Measurements from ENCODE around the gene COL18A1.

The COL18A1 gene

DNA sequence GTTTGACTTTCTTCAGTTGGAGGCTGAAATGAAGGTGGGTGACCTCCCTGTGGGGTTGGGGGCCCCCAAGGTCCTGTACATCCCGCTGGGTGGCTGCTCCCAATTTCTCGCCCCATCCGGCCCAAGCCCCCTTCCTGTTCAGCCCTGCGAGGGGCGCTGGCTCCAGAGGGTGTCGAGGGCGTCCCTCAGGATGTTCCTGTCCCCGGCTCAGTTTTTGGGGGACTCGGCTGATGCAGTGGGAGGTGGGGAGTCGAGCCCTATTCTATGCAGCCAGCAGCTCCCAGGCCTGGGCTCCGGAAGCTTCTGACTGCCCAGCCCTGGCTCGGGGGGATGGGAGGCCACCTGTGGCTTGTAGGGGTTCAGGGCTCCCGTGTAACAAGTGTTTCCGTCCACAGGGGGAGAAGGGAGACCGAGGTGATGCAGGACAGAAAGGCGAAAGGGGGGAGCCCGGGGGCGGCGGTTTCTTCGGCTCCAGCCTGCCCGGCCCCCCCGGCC is 99.1 kb downstream of the COL18A1 start:
- DNase-seq (ENCODE audit: low read depth in 2 of 2, low spot score in 1 of 2) = no peak

DNA sequence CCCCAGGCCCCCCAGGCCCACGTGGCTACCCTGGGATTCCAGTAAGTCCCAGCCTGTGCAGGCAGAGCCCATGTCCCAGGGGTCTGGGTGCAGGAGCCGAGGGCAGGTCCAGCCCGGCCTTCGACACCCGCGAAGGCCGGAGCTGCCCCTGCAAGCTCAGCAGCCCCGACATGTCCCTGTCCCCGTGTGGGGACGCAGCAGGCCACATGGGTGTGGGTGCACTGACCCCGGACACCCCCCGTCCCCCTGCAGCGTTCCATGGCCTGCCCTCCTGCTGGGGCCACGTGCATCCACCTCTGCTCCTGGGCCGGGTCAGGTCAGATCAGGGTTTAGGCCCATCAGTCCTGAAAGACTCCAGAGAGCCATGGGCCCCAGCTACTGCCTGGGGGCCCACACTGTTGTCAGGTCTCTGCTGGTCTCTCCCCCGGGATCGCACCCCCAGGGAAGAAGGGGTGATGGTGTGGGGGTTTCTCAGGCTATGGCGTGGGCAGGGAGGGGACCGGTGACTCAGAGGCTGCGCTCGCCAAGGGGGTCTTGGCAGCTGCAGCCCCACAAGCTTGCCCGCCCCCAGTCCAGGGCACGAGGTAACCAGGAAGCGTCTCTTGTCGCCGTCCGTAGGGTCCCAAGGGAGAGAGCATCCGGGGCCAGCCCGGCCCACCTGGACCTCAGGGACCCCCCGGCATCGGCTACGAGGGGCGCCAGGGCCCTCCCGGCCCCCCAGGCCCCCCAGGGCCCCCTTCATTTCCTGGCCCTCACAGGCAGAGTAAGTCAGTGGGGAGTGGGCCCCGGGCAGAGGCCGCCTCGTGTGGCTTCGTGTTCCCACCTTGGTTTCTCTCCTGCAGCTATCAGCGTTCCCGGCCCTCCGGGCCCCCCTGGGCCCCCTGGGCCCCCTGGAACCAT is 99.8 kb downstream of the COL18A1 start:
- DNase-seq (ENCODE audit: low read depth in 2 of 2, low spot score in 1 of 2) = no peak

DNA sequence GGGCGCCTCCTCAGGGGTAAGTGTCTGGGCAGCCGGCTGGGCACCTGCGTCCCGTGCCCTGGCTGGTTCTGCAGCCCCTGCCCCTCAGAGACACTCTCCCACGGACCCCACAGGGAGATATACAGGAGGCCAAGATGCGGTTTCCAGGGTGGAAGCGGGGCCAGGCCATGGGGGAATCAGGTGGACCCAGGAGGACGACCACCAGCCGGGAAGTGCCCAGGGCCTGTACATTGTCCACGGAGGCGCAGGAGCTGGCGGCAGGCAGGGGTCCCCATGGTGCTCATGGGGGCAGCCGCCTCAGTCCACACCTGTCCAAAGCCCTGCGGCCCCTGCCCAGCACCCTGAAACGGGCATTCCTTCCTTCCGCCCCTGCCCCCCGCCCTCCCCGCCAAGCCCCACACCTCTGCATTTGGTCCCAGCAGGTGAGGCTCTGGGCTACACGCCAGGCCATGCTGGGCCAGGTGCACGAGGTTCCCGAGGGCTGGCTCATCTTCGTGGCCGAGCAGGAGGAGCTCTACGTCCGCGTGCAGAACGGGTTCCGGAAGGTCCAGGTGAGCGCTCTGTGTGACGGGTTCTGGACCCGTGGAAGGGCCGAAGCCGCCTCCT is 100.6 kb downstream of the COL18A1 start:
- DNase-seq (ENCODE audit: low read depth in 2 of 2, low spot score in 1 of 2) = no peak

DNA sequence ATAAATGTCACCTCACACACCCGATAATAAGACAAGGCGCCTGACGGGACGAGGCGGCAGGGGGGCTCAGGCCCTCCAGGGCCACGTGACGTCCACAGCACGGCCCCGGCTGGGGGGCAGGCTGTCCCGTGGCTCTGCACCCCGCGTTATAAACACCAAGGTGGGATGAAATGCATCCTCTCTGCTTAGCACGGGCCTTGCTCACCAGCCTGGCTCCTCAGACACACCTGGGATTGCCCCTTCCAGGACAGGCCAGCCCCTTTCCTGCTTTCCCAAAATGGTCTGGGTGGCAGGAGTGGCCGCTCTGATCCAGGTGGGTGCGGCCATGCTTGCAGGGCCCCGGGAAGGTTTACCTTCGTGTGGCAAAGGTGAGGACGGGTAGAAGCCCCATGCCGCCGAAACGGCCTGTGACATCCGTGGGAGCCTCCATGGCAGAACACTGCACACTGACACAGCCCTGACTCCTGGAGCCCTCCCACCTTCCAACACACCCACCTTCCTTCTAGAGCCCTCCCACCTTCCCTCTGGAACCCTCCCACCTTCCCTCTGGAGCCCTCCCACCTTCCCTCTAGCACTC is 101.4 kb downstream of the COL18A1 start:
- no peak for DNase-seq (ENCODE audit: low read depth in 2 of 2, low spot score in 1 of 2)

DNA sequence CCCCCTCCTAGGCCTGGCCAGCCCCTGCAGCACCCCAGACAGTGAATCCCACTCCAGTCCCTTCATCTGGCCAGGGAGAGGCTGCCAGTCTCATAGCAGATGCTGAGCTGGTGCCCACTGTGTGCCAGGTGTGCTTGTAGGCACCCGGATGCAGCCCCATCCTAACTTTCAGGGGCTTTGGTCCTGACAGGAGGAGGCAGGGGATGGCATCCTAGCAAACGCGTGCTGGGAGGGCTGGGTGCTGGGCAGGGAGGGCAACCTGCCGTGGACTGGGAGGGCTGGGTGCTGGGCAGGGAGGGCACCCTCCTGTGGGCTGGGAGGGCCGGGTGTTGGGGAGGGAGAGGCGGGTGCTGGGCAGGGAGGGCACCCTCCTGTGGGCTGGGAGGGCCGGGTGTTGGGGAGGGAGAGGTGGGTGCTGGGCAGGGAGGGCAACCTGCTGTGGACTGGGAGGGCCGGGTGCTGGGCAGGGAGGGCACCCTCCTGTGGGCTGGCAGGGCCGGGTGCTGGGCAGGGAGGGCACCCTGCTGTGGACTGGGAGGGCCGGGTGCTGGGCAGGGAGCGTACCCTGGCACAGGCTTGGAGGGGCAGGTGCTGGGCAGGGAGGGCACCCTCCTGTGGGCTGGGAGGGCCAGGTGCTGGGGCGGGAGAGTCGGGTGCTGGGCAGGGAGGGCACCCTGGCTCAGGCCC is 102.0 kb downstream of the COL18A1 start:
- DNase-seq (ENCODE audit: low read depth in 2 of 2, low spot score in 1 of 2) = no peak

DNA sequence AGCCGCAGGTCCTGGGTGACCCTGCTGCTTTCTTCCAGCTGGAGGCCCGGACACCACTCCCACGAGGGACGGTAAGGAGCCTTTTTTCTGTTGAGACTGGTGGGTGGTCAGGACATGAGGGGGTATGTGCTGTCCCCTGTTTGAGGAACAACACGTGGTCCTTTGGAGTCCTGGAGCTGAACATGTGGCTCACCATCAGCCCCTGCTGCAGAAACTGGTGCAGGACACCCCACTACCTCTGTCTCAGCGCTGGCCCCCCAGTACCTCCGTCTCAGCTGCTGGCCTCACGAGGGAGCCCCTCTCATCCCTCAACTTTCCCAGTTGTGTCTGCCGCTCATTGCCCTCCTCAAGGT is 102.5 kb downstream of the COL18A1 start:
- DNase-seq (ENCODE audit: low read depth in 2 of 2, low spot score in 1 of 2) = no peak

DNA sequence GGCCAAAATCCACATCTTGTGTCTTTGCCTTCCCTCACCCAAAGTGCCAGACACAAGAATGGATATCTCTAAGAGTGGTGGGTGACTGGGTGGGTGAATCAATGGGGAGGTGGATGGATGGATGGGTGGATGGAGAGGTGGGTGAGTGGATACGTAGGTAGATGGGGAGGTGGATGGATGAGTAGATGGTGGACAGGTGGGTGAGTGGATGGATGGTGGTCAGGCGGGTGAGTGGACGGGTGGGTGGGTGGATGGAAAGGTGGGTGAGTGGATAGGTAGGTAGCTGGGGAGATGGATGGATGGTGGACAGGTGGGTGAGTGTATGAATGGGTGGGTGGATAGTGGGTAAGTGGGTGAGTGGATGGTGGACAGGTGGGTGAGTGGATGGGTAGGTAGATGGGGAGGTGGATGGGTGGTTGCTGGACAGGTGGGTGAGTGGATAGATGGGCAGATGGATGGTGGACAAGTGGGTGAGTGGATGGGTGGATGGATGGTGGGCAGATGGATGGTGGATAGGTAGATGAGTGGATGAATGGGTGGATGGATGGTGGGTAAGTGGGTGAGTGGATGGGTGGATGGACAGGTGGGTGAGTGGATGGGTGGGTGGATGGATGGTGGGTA is 103.0 kb downstream of the COL18A1 start:
- DNase-seq (ENCODE audit: low read depth in 2 of 2, low spot score in 1 of 2) = no peak

DNA sequence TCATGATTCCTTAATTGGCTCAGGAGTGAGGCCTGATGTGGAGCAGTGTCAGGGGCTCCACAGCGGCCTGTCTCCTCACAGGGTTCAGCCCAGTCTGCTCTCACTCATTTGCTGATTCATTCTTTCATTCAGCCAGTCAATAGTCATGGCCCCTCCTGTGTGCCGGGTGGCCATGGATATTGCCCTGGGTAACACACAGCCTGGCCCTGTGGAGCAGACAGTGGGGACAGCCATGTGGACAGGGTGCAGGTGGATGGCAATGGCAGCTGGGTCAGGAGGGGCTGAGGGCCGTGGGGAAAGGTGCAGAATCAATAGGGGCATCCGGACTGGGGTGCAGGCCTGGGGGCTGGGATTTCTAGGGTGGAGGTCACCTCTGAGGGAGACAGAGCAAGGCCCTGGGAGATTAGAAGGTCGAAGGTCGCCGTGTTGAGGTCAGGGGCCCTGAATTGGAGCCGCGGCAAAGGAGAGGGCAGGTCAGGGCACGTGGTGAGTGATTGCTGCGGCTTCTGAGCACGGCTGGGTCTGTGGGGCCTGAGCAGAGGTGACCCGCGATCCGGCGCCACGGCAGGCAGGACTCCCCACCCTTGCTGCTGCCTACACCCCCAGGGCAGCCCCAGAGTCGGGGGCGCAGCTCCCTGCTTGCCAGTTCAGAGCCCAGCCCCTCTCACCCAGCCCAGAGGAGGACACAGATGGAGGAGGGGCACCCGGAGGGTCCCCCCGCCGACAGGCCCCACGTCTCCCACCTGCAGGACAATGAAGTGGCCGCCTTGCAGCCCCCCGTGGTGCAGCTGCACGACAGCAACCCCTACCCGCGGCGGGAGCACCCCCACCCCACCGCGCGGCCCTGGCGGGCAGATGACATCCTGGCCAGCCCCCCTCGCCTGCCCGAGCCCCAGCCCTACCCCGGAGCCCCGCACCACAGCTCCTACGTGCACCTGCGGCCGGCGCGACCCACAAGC is 103.9 kb downstream of the COL18A1 start:
- DNase-seq (ENCODE audit: low read depth in 2 of 2, low spot score in 1 of 2) = no peak

DNA sequence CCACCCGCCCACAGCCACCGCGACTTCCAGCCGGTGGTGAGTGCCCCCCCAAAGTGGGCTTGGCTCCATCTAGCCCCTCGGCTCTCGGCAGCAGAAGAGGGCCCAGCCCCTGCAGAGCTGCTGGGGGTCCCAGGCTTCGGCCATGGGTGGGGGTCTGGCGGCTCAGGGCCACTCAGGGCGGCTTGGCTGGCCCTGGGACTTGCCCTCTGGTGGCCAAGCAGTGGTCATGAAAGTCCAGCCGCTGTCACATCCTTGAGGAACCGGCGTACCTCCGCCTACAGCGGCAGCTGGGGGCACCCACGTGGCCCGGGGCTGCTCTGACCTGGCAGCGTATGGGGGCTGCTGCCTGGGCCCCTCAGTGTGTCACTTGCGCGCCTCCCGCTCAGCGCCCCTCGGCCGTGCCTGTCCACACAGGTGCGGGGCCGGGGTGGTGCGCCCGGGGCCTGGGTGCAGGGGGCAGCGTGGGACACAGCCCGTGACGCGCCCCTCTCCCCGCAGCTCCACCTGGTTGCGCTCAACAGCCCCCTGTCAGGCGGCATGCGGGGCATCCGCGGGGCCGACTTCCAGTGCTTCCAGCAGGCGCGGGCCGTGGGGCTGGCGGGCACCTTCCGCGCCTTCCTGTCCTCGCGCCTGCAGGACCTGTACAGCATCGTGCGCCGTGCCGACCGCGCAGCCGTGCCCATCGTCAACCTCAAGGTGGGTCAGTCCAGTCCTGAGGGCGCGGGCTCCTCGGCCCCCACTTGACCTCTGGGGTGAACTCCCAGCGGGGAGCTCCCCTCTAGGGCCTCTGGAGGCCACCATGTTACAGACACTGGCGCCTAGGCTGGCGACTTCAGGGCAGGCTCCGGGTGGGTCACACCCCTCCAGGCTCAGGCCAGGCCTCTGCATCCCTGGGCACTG is 104.9 kb downstream of the COL18A1 start:
- no peak for DNase-seq (ENCODE audit: low read depth in 2 of 2, low spot score in 1 of 2)

DNA sequence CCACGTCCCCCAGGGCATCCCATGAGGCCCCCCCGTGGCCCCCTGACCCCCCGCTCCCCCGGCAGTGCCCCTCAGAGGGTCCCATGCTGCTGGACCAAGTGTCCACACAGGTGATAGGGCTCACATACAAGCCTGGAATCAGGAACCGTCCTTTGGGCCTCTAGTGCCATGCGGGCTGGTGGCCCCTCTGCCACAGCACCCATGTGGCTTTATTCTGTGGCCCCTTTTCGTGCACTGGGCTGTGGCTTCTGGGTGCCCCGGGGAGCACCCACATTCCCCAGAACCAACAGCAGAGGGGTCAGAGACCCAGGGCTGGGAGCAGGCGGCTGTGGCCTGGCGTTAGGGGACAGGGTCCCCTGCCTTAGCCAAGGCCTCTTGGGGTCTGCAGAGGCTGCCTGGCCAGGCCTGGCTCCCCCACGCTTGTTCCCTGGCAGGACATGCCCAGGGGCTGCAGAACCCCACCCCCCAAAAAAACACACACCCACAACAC is 105.5 kb downstream of the COL18A1 start:
- DNase-seq (ENCODE audit: low read depth in 2 of 2, low spot score in 1 of 2) = no peak

DNA sequence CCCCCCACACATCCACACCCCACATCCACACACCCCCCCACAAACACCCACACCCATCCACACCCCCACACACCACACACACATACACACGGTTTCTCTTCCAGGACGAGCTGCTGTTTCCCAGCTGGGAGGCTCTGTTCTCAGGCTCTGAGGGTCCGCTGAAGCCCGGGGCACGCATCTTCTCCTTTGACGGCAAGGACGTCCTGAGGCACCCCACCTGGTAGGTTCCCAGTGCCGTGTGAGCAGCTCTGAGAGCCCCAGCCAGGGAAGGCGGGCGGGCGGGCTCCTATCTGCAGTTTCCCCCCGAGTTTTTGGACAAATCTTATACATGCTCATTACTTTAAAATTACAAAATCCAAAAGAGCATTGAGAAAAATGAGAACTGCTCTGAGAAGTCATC is 106.0 kb downstream of the COL18A1 start:
- DNase-seq (ENCODE audit: low read depth in 2 of 2, low spot score in 1 of 2) = no peak

DNA sequence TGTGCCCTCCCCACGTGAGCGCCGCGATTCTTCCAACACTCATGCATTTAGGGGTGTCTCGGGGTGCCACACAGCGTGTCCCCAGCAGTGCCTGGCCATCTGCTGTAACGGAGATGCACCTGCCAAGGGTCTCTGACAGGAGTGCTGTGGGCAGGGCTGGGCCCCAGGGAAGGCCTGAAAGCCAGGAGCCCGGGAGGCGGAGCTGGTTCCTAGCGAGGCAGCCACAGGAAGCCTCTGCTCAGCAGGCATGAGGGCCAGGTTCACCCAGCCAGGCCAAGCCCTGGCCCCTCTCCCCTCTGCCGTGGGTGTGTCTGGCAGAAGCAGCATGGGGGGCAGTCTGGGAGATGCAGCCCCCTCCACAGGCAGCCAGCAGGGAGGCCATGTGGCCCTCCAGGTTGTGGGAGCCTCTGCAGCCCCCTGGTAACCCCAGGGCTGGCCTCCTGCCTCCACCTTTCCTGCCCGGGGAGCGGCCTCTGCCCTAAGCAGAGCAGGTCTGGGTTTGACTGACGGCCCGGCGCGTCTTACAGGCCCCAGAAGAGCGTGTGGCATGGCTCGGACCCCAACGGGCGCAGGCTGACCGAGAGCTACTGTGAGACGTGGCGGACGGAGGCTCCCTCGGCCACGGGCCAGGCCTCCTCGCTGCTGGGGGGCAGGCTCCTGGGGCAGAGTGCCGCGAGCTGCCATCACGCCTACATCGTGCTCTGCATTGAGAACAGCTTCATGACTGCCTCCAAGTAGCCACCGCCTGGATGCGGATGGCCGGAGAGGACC is 106.9 kb downstream of the COL18A1 start:
- no peak for DNase-seq (ENCODE audit: low read depth in 2 of 2, low spot score in 1 of 2)

DNA sequence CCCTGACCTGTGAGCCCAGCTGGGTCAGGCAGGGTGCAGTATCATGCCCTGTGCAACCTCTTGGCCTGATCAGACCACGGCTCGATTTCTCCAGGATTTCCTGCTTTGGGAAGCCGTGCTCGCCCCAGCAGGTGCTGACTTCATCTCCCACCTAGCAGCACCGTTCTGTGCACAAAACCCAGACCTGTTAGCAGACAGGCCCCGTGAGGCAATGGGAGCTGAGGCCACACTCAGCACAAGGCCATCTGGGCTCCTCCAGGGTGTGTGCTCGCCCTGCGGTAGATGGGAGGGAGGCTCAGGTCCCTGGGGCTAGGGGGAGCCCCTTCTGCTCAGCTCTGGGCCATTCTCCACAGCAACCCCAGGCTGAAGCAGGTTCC is 107.6 kb downstream of the COL18A1 start:
- DNase-seq (ENCODE audit: low read depth in 2 of 2, low spot score in 1 of 2) = no peak

DNA sequence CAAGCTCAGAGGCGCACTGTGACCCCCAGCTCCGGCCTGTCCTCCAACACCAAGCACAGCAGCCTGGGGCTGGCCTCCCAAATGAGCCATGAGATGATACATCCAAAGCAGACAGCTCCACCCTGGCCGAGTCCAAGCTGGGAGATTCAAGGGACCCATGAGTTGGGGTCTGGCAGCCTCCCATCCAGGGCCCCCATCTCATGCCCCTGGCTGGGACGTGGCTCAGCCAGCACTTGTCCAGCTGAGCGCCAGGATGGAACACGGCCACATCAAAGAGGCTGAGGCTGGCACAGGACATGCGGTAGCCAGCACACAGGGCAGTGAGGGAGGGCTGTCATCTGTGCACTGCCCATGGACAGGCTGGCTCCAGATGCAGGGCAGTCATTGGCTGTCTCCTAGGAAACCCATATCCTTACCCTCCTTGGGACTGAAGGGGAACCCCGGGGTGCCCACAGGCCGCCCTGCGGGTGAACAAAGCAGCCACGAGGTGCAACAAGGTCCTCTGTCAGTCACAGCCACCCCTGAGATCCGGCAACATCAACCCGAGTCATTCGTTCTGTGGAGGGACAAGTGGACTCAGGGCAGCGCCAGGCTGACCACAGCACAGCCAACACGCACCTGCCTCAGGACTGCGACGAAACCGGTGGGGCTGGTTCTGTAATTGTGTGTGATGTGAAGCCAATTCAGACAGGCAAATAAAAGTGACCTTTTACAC is 108.2 kb downstream of the COL18A1 start:
- no peak for DNase-seq (ENCODE audit: low read depth in 2 of 2, low spot score in 1 of 2)

DNA sequence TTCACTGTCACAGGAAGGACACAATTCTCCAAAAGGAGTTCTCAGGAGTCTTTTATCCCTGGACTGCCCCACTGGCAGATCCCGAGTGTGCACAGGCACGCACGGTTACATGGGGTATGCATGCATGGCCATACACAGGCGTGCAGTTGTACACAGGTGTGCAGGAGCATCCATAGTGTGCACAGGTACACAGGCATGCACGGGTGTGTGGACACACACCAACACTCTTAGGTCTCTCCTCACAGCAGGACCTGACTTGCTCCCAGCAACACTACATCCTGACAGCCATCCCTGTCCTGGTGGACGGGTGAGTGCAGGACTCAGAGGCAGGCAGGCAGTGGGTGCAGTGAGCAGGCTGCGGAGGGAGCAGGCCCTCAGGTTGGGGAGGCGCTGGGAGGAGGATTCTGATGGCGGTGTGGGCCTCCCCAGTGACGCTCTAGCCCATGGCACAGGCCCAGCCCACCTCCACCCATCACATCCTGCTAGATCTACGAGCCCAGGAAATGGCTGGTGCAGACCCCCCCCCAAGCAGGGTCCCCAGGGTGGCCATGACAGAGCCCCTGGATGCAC is 108.9 kb downstream of the COL18A1 start:
- DNase-seq (ENCODE audit: low read depth in 2 of 2, low spot score in 1 of 2) = no peak

DNA sequence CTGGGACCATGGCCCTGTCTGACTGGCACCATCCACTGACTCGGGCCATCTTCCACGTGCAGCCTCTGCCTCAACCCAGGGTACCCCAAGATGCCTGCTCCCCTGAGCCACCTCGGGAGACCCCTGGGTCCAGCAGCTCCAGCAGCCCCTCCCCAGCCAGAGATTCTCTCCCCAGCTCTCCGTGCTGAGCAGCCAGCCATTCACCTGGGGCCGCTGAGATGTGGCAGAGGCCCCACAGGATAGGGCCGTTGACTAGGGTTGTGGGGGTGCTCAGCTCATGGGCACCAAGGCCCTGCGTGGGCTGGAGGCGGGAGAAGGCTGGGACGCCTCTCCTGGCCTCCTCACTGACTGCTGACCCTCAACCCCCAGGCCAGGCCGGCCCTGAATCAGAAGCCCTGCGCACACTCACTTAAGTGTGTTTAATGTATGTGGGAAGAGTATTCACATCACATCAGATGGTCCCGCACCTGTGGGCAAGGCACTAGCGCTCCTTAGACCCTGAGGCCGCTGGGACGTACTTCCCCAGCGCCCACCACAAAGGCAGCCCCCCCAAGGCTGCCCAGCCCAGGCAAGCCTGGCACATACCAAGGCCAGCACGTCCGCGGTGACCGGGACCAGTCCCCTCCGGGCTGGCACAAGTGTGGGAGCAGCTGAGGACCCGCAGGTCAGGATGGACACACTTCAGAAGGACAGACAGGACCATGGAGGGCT is 109.5 kb downstream of the COL18A1 start:
- no peak for DNase-seq (ENCODE audit: low read depth in 2 of 2, low spot score in 1 of 2)
